MM.1S (cell line): ENCODE data around the gene PRF1.
"Not testable (repeated sequence)": the region's sequence is repeated elsewhere in the genome, so short reads cannot be mapped to it uniquely, and the experiment has no call there.

ENCODE experiments used
- DNase-seq: peaks from one replicate; pipeline ENCODE4 v3.0.0-alpha.2; 2015
- H2AFZ ChIP-seq: fragments of 300-600 bp; sonication (generic); 2 replicates; pipeline ENCODE4 v1.6.0; 2016; ENCODE audit warnings: antibody characterized with exemption, low read length
- H3F3A ChIP-seq: fragments of 300-600 bp; sonication (generic); 2 replicates; pipeline ENCODE4 v1.6.1; 2016; ENCODE audit warnings: mild to moderate bottlenecking, antibody characterized with exemption, low read length, moderate library complexity, mixed read lengths; ENCODE audit not compliant: insufficient read depth
- H3K27ac ChIP-seq: fragments of 300-600 bp; sonication (generic); 2 replicates; pipeline ENCODE4 v1.5.1; 2016; ENCODE audit warnings: mild to moderate bottlenecking, low read length
- H3K27me3 ChIP-seq: fragments of 300-600 bp; sonication (generic); replicated peaks from 2 replicates; pipeline ENCODE4 v1.6.0; 2016; ENCODE audit warnings: low read length; ENCODE audit not compliant: insufficient read depth
- H3K36me3 ChIP-seq: fragments of 300-600 bp; sonication (generic); replicated peaks from 2 replicates; pipeline ENCODE4 v1.6.1; 2016; ENCODE audit warnings: mild to moderate bottlenecking, low read length, mixed read lengths; ENCODE audit not compliant: insufficient read depth
- H3K4me1 ChIP-seq: fragments of 300-600 bp; sonication (generic); 2 replicates; pipeline ENCODE4 v1.6.1; 2016; ENCODE audit warnings: low read length, mixed read lengths
- H3K4me2 ChIP-seq: fragments of 300-600 bp; sonication (generic); 2 replicates; pipeline ENCODE4 v1.6.0; 2016; ENCODE audit warnings: low read depth, low read length
- H3K4me3 ChIP-seq: fragments of 300-600 bp; sonication (generic); 2 replicates; pipeline ENCODE4 v1.5.1; 2016; ENCODE audit warnings: low read length, mixed read lengths
- H3K79me2 ChIP-seq: fragments of 300-600 bp; sonication (generic); 2 replicates; pipeline ENCODE4 v1.6.1; 2016; ENCODE audit warnings: mixed run types, low read length, mixed read lengths
- H3K9ac ChIP-seq: fragments of 300-600 bp; sonication (generic); 2 replicates; pipeline ENCODE4 v1.6.1; 2016; ENCODE audit warnings: low read length, mixed read lengths
- H3K9me2 ChIP-seq: fragments of 300-600 bp; sonication (generic); replicated peaks from 2 replicates; pipeline ENCODE4 v1.6.1; 2016; ENCODE audit warnings: mild to moderate bottlenecking, low read length, mixed read lengths; ENCODE audit not compliant: insufficient read depth
- H3K9me3 ChIP-seq: fragments of 300-600 bp; sonication (generic); replicated peaks from 2 replicates; pipeline ENCODE4 v1.6.1; 2016; ENCODE audit warnings: mild to moderate bottlenecking, low read length, mixed read lengths; ENCODE audit not compliant: insufficient read depth
- H4K20me1 ChIP-seq: fragments of 300-600 bp; sonication (generic); 2 replicates; pipeline ENCODE4 v1.6.1; 2016; ENCODE audit warnings: mild to moderate bottlenecking, low read length, moderate library complexity, mixed read lengths; ENCODE audit not compliant: insufficient read depth
- CTCF ChIP-seq: fragments of 300-600 bp; sonication (generic); IDR thresholded peaks from 2 replicates; pipeline ENCODE4 v1.5.1; 2016; ENCODE audit warnings: antibody characterized with exemption, low read length, mixed read lengths
- EZH2 ChIP-seq: fragments of 300-600 bp; sonication (generic); optimal IDR thresholded peaks from 2 replicates; pipeline ENCODE3; 2017; ENCODE audit warnings: low read depth, mild to moderate bottlenecking, antibody characterized with exemption, low read length, mixed read lengths
- EZH2phosphoT487 ChIP-seq: fragments of 300-600 bp; sonication (generic); IDR thresholded peaks from 2 replicates; pipeline ENCODE4 v1.6.1; 2018; ENCODE audit warnings: antibody characterized with exemption, low read length

Gene PRF1

DNA sequence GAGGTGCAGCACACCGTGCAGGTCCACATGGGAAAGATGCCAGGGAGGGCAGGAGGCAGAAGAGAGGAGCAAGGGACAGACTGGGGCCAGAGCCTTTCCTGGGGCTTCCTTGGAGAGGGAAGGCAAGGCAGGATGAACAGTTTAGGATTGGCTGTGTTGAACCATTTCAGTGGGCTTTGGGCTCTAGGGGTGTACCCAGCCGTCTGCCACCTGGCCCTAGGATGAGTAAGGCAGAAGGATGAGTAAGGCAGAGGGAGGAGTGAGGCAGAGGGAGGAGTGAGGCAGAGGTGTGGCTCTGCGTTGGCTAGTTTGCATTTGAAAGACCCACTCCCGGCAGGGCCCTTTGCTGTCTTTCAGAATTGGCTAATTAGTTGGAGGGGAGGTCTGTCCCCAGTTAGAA, 31.5 kb upstream of the PRF1 start:
- no peaks in the 10 kb centered on the region for H3K9me2 ChIP-seq
- no peaks in the 10 kb centered on the region for H3F3A ChIP-seq
- DNase-seq: no peak
- H3K4me2 ChIP-seq: no peak overlapping the region
- H3K36me3 ChIP-seq: no peaks in the 10 kb centered on the region
- H2AFZ ChIP-seq: no peak overlapping the region
- H3K9me3 ChIP-seq: no peaks in the 10 kb centered on the region
- no peak overlapping the region for H3K9ac ChIP-seq
- H3K4me3 ChIP-seq: no peak overlapping the region
- no peaks in the 10 kb centered on the region for H3K27me3 ChIP-seq
- no peaks in the 10 kb centered on the region for H3K79me2 ChIP-seq
- H3K27ac ChIP-seq: no peak overlapping the region
- H4K20me1 ChIP-seq: no peaks in the 10 kb centered on the region
- TF ChIP-seq CTCF: no peak
- no peaks in the 10 kb centered on the region for H3K4me1 ChIP-seq

DNA sequence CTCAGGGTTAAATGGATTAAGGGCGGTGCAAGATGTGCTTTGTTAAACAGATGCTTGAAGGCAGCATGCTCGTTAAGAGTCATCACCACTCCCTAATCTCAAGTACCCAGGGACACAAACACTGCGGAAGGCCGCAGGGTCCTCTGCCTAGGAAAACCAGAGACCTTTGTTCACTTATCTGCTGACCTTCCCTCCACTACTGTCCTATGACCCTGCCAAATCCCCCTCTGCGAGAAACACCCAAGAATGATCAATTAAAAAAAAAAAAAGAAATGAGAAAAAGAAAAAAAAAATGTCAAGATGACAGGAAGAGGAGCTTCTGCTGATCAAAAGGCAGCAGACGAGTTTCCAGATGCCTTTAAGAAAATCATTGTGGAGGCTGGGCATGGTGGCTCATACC, 29.2 kb upstream of the PRF1 start:
- not testable (repeated sequence) for H3F3A ChIP-seq, H3K9ac ChIP-seq, H3K9me2 ChIP-seq, H3K4me1 ChIP-seq, H3K27ac ChIP-seq, H3K9me3 ChIP-seq, H4K20me1 ChIP-seq, H3K4me3 ChIP-seq, DNase-seq, H3K4me2 ChIP-seq, H3K27me3 ChIP-seq, H2AFZ ChIP-seq, H3K36me3 ChIP-seq, H3K79me2 ChIP-seq

- Histone ChIP-seq H3K4me3 (no peak overlapping the region), H3K9me3 (no peaks in the 10 kb centered on the region), H3K9me2 (no peaks in the 10 kb centered on the region), H3K36me3 (no peaks in the 10 kb centered on the region), H4K20me1 (no peaks in the 10 kb centered on the region), H3K4me2 (no peak overlapping the region), H3F3A (no peaks in the 10 kb centered on the region), H3K9ac (no peak overlapping the region), H3K4me1 (no peaks in the 10 kb centered on the region), H3K27ac (no peak overlapping the region), H2AFZ (no peak overlapping the region), H3K79me2 (no peaks in the 10 kb centered on the region), H3K27me3 (no peaks in the 10 kb centered on the region)
- DNase-seq: no peak
- no peak for TF ChIP-seq CTCF
- no peak for TF ChIP-seq EZH2
- TF ChIP-seq EZH2phosphoT487: no peak
Observed at GRCh38 chr10:70629338-70629737, 26.8 kb upstream of the PRF1 start.

- no peak overlapping the region for H3K27ac ChIP-seq
- no peak overlapping the region for H3K4me3 ChIP-seq
- H3K79me2 ChIP-seq: no peaks in the 10 kb centered on the region
- no peaks in the 10 kb centered on the region for H3K27me3 ChIP-seq
- no peak for TF ChIP-seq EZH2phosphoT487
- TF ChIP-seq CTCF: no peak
- TF ChIP-seq EZH2: no peak
- no peaks in the 10 kb centered on the region for H4K20me1 ChIP-seq
- H3K36me3 ChIP-seq: no peaks in the 10 kb centered on the region
- H3F3A ChIP-seq: no peaks in the 10 kb centered on the region
- no peaks in the 10 kb centered on the region for H3K9me3 ChIP-seq
- DNase-seq: no peak
- no peak overlapping the region for H2AFZ ChIP-seq
- H3K4me2 ChIP-seq: no peak overlapping the region
- H3K4me1 ChIP-seq: no peaks in the 10 kb centered on the region
- no peaks in the 10 kb centered on the region for H3K9me2 ChIP-seq
- no peak overlapping the region for H3K9ac ChIP-seq
Observed at GRCh38 chr10:70626056-70626455, 23.5 kb upstream of the PRF1 start.
